ENCODE data around the gene SLC39A5. TPM values are rescaled to one million over a fixed set of nuclear protein-coding genes. Genes with fewer than 3 reads are reported as not detected.
"Not testable (repeated sequence)": the region's sequence is repeated elsewhere in the genome, so short reads cannot be mapped to it uniquely, and the experiment has no call there.

SLC39A5 gene
- total RNA-seq, 1 donor from 2014 or later, result not detected

- Mint-ChIP-seq H3K27ac (ENCODE audit: unreplicated experiment) (peak within 1 kb of the TSS; percentile 87), H3K4me1 (ENCODE audit: unreplicated experiment) (peaks cover 35% of the 10 kb centered on the region), H3K4me3 (ENCODE audit: unreplicated experiment) (peak within 1 kb of the TSS; percentile 93), H3K36me3 (ENCODE audit: unreplicated experiment) (peaks cover 19% of the 10 kb centered on the region), H3K9me3 (ENCODE audit: unreplicated experiment) (no peaks in the 10 kb centered on the region), H3K27me3 (ENCODE audit: unreplicated experiment) (no peaks in the 10 kb centered on the region)
- peak; percentile 93 for DNase-seq (ENCODE audit: extremely low spot score, unreplicated experiment)
- TF ChIP-seq CTCF (IDR thresholded peaks at IDR 0.05), result peak; percentile 91
Observed at GRCh38 chr12:56258068-56258819, 28.4 kb downstream of the SLC39A5 start, which contains the start of gene ANKRD52. Gene ANKRD52 (minus strand): TSS chr12:56258384. CDS start chr12:56258269, 115 bp downstream.

- Mint-ChIP-seq H3K4me1 (ENCODE audit: unreplicated experiment) (peaks cover 35% of the 10 kb centered on the region), H3K27ac (ENCODE audit: unreplicated experiment) (peak overlapping the region; percentile 86), H3K9me3 (ENCODE audit: unreplicated experiment) (no peaks in the 10 kb centered on the region), H3K36me3 (ENCODE audit: unreplicated experiment) (peaks cover 14% of the 10 kb centered on the region), H3K27me3 (ENCODE audit: unreplicated experiment) (no peaks in the 10 kb centered on the region), H3K4me3 (ENCODE audit: unreplicated experiment) (peak overlapping the region; percentile 72)
- no peak for TF ChIP-seq CTCF (IDR thresholded peaks at IDR 0.05)
- DNase-seq (ENCODE audit: extremely low spot score, unreplicated experiment), result no peak
Observed at GRCh38 chr12:56258820-56259183, 29.0 kb downstream of the SLC39A5 start.

GRCh38 chr12:56260380-56260779 lies 30.5 kb downstream of the SLC39A5 start:
- H3K4me1 Mint-ChIP-seq (ENCODE audit: unreplicated experiment), result peaks cover 35% of the 10 kb centered on the region
- H3K4me3 Mint-ChIP-seq (ENCODE audit: unreplicated experiment), result no peak overlapping the region
- no peak for TF ChIP-seq CTCF (IDR thresholded peaks at IDR 0.05)
- peaks cover 4% of the 10 kb centered on the region for H3K36me3 Mint-ChIP-seq (ENCODE audit: unreplicated experiment)
- DNase-seq (ENCODE audit: extremely low spot score, unreplicated experiment), result no peak
- H3K27me3 Mint-ChIP-seq (ENCODE audit: unreplicated experiment), result no peaks in the 10 kb centered on the region
- H3K9me3 Mint-ChIP-seq (ENCODE audit: unreplicated experiment), result no peaks in the 10 kb centered on the region
- peak overlapping the region; percentile 7 for H3K27ac Mint-ChIP-seq (ENCODE audit: unreplicated experiment)

- Mint-ChIP-seq H3K27me3 (ENCODE audit: unreplicated experiment) (no peaks in the 10 kb centered on the region), H3K9me3 (ENCODE audit: unreplicated experiment) (no peaks in the 10 kb centered on the region), H3K4me3 (ENCODE audit: unreplicated experiment) (no peak overlapping the region), H3K27ac (ENCODE audit: unreplicated experiment) (no peak overlapping the region), H3K4me1 (ENCODE audit: unreplicated experiment) (peaks cover 39% of the 10 kb centered on the region), H3K36me3 (ENCODE audit: unreplicated experiment) (peaks cover 4% of the 10 kb centered on the region)
- TF ChIP-seq CTCF (IDR thresholded peaks at IDR 0.05), result no peak
- DNase-seq (ENCODE audit: extremely low spot score, unreplicated experiment), result no peak
Observed at GRCh38 chr12:56260921-56261320, 31.1 kb downstream of the SLC39A5 start.

- Mint-ChIP-seq H3K36me3 (ENCODE audit: unreplicated experiment) (no peaks in the 10 kb centered on the region), H3K27ac (ENCODE audit: unreplicated experiment) (peak overlapping the region; percentile 65), H3K4me3 (ENCODE audit: unreplicated experiment) (no peak overlapping the region), H3K4me1 (ENCODE audit: unreplicated experiment) (peaks cover 37% of the 10 kb centered on the region), H3K9me3 (ENCODE audit: unreplicated experiment) (no peaks in the 10 kb centered on the region), H3K27me3 (ENCODE audit: unreplicated experiment) (no peaks in the 10 kb centered on the region)
- TF ChIP-seq CTCF (IDR thresholded peaks at IDR 0.05), result no peak
- DNase-seq (ENCODE audit: extremely low spot score, unreplicated experiment), result no peak
Observed at GRCh38 chr12:56261503-56262232, 31.8 kb downstream of the SLC39A5 start.

- not testable (repeated sequence) for H3K4me3 Mint-ChIP-seq (ENCODE audit: unreplicated experiment); H3K27ac Mint-ChIP-seq (ENCODE audit: unreplicated experiment)
Observed at GRCh38 chr12:56262955-56263354, 33.1 kb downstream of the SLC39A5 start.

GRCh38 chr12:56266068-56266692 lies 36.3 kb downstream of the SLC39A5 start:
- H3K36me3 Mint-ChIP-seq (ENCODE audit: unreplicated experiment), result peaks cover 11% of the 10 kb centered on the region
- not testable (repeated sequence) for H3K27me3 Mint-ChIP-seq (ENCODE audit: unreplicated experiment); DNase-seq (ENCODE audit: extremely low spot score, unreplicated experiment); H3K9me3 Mint-ChIP-seq (ENCODE audit: unreplicated experiment)
- peaks cover 28% of the 10 kb centered on the region for H3K4me1 Mint-ChIP-seq (ENCODE audit: unreplicated experiment)
- H3K27ac Mint-ChIP-seq (ENCODE audit: unreplicated experiment), result peak overlapping the region; percentile 95
- peak overlapping the region; percentile 85 for H3K4me3 Mint-ChIP-seq (ENCODE audit: unreplicated experiment)

More at GRCh38 chr12:56262955-56263354, 33.1 kb downstream of the SLC39A5 start:
- H3K27me3 Mint-ChIP-seq (ENCODE audit: unreplicated experiment); H3K9me3 Mint-ChIP-seq (ENCODE audit: unreplicated experiment); DNase-seq (ENCODE audit: extremely low spot score, unreplicated experiment); H3K36me3 Mint-ChIP-seq (ENCODE audit: unreplicated experiment): not testable (repeated sequence)
- H3K4me1 Mint-ChIP-seq (ENCODE audit: unreplicated experiment), result peaks cover 39% of the 10 kb centered on the region

All from osteocyte (in vitro differentiated cells).